Measurements from ENCODE around the gene POLD1.
"Not testable (repeated sequence)": the region's sequence is repeated elsewhere in the genome, so short reads cannot be mapped to it uniquely, and the experiment has no call there.

The POLD1 gene

GRCh38 chr19:50383852-50384684 lies at the start of gene POLD1:
TSS of gene POLD1 (plus strand) at chr19:50384347. CDS start at chr19:50398852, 14,505 bp downstream.
- DNase-seq (ENCODE audit: low read depth in 2 of 2): peak; percentile 99

- DNase-seq (ENCODE audit: low read depth in 2 of 2): no peak
These were observed 49.3 kb upstream of the POLD1 start for GRCh38 chr19:50334741-50335421.

- not testable (repeated sequence) for DNase-seq (ENCODE audit: low read depth in 2 of 2)
These were observed 47.1 kb upstream of the POLD1 start for GRCh38 chr19:50337031-50337430.

GRCh38 chr19:50340331-50340730 lies 43.8 kb upstream of the POLD1 start:
- DNase-seq (ENCODE audit: low read depth in 2 of 2): no peak

- no peak for DNase-seq (ENCODE audit: low read depth in 2 of 2)
These were observed 43.0 kb upstream of the POLD1 start for GRCh38 chr19:50341091-50341564.

GRCh38 chr19:50344661-50345318 lies 39.4 kb upstream of the POLD1 start:
- DNase-seq (ENCODE audit: low read depth in 2 of 2): no peak

GRCh38 chr19:50347089-50347581 lies 37.0 kb upstream of the POLD1 start:
- not testable (repeated sequence) for DNase-seq (ENCODE audit: low read depth in 2 of 2)

GRCh38 chr19:50349277-50350057 lies 34.7 kb upstream of the POLD1 start:
- no peak for DNase-seq (ENCODE audit: low read depth in 2 of 2)

- DNase-seq (ENCODE audit: low read depth in 2 of 2): no peak
These were observed 31.9 kb upstream of the POLD1 start for GRCh38 chr19:50352242-50352641.

GRCh38 chr19:50353487-50353880 lies 30.7 kb upstream of the POLD1 start:
- not testable (repeated sequence) for DNase-seq (ENCODE audit: low read depth in 2 of 2)

- DNase-seq (ENCODE audit: low read depth in 2 of 2): no peak
These were observed 27.4 kb upstream of the POLD1 start for GRCh38 chr19:50356691-50357177.

- peak; percentile 84 to 85 for DNase-seq (ENCODE audit: low read depth in 2 of 2)
These were observed 26.7 kb upstream of the POLD1 start for GRCh38 chr19:50357178-50358100.

GRCh38 chr19:50358483-50359327 lies 25.4 kb upstream of the POLD1 start:
- DNase-seq (ENCODE audit: low read depth in 2 of 2): peak; percentile 72 to 74

GRCh38 chr19:50359328-50359818 lies 24.8 kb upstream of the POLD1 start:
- DNase-seq (ENCODE audit: low read depth in 2 of 2): no peak

GRCh38 chr19:50361290-50362029 lies 22.7 kb upstream of the POLD1 start:
- DNase-seq (ENCODE audit: low read depth in 2 of 2): no peak

GRCh38 chr19:50362030-50362412 lies 22.1 kb upstream of the POLD1 start:
- no peak for DNase-seq (ENCODE audit: low read depth in 2 of 2)

- DNase-seq (ENCODE audit: low read depth in 2 of 2): no peak
These were observed 21.3 kb upstream of the POLD1 start for GRCh38 chr19:50362656-50363424.
